Stimulated activated CD4-positive, alpha-beta T cell treated with anti-CD3 and anti-CD28 coated beads, Interleukin-2, amount 100 ng/mL, for 48 hours (primary cell): ENCODE data around the gene ITGAV.

ENCODE experiments used
- DNase-seq, 2 donors: peaks; one replicate each; pipeline ENCODE4 v3.0.0-alpha.2; 2020

The ITGAV gene

DNA sequence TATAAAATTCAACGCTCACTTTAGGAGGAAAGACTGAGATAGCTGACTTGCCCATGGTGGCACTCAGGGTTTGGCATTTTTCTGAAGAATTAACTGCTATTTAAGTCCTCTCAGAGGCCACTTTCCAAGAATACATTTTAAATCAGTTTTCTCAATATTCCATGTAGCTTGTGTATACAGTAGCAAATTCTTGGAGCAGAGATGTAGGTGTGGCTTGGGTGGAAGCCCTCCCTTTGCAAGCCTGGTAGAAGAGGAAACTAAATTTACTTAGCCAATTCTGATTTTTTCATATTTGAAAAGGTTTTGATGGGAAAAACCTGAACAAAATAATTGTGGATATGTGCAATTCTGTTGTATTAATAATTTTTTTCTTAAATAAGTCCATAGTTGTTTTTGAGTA is 14.0 kb upstream of the ITGAV start:
- no peak for DNase-seq

DNA sequence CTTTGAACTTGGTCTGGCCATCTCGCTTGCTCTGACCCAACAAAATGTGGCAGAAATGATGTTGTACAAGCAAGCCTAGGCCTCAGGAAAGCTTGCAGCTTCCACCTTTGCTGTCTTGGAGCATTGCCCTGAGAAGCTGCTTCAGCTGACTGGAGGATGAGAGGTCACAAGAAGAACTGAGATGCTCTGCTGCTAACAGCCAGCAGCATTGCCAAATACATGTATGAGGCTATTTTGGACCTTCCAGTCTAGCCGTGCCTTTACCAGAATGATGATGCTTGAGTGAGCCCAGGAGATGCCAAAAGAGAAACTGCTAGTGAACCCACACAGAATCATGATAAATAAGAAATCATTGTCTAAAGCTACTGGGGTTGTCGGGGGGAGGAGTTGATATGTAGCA is 13.2 kb upstream of the ITGAV start:
- no peak for DNase-seq

DNA sequence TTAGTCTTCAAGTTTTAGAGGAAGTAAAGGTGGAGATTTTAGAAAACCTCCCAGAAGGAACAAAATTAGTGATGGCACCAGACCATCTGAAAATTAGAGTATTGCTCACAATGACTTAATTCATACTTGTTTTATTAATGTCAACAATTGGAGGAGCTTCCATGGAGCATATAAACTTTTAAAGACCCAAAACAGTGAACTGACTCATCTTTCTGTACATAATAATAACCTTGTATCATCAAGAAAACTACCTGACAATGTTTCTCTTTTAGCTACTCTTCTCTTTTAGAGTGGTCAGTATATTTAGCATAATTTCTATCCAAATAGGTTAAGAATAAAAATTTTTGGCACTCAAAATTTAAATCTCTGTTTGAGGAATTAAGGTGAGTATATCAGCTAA is 7.2 kb upstream of the ITGAV start:
- DNase-seq, result no peak

DNA sequence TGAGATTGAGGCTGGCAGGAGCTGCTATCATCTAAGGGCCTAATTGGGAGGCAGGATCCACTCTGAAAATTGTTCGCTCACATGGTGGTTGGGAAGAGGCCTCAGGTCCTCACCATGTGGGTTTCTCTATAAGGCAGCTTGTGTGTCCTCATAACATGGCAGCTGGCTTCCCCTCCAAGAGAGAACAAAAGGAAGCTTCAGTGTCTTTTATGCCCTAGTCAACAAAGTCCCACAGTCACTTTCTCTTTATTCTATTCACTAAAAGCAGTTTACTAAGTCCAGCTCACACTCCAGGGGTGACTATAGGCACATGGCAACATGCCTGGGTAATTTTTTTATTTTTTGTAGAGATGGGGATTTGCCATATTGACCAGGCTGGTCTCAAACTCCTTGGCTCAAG is 5.8 kb upstream of the ITGAV start:
- no peak for DNase-seq

DNA sequence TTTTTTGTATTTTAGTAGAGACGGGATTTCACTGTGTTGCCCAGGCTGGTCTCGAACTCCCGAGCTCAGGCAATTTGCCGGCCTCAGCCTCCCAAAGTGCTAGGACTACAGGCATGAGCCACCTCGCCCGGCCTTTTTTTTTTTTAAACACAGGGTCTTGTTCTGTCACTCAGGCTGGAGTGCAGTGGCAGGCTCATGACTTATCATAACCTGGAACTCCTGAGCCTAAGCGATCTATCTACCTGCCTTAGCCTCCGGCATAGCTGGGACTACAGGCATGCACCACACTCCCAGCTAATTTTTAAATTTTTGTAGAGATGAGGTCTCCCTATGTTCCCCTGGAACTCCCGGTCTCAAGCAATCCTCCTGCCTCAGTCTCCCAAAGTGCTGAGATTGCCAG is 1.4 kb upstream of the ITGAV start:
- no peak for DNase-seq

DNA sequence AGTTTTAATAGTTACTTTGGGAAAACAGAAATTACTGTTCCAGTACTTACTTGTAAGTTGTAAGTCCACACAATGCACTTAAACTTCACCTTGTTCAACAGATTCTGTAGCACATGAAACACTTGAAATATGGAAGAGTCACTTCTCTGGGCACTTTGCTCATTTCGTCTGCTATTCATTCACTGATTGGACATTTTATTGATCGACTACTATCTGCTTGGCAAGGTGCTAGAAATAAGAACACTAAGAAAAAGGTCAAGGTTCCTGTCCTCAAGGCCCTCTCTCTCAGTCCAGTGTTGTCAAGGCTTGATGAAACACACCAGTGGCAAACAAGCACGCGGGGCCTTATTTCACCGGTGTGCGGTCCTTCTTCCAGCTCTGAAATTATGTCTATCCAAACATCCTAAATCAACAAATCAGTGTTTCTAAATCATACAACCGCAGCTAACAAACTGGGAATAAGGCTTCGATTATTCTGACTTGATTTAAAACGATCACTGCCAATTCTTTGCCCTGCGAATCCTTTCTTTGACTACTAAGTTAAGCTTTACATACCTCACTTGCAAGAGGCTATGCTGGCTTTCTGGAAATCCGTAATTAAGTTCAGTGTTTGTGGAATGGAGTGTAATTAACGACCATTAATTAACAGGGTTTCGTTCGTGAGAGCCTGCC is 780 bp upstream of the ITGAV start:
- no peak for DNase-seq

DNA sequence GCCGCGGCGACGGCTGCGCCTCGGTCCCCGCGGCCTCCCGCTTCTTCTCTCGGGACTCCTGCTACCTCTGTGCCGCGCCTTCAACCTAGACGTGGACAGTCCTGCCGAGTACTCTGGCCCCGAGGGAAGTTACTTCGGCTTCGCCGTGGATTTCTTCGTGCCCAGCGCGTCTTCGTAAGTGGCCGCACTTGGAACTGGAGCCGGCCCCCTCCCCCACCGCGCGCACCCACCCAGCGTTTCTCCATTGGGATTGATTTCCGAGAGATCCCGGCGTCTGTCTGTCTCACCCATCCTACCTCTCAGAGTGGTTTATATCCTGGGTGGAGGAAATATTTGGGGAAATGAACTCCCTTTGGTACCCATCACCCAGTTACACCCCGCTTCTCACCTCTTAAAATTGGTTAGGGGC is 498 bp downstream of the ITGAV start:
- DNase-seq, result no peak

DNA sequence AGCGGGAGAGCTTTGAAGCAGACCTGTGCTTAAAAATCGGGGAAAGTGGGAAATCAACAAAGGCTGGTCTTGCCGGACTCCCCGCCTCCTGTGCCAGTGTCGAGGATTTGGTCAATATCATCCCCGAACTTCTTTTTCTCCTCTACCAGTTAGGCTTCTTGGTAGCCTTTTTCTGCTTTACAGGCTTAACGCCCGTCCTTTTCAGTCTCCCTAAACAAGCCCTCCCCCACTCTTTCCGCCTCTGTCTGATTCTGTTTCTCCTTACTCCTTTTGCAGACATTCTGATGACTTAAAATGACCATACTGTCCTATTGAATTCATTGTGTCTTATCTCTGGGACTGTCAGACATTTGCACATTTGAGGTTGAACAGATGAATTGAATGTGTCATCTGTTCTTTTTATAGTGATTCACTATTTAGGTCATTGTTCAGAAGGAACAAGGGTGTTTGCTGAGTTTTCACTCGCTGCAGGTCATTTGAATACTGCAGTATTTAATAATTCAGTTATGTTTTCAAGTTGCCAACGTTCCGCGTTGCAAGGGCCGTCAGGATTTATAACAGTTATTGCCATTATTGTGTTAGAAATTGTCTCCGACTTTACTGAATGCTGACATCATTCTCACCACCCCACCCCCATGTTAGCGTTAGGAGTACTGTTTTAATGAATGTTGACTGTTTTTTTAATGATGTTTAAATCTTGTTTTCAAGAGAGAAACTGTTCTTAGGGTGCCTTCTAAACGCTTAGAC is 1.1 kb downstream of the ITGAV start:
- DNase-seq, result no peak

DNA sequence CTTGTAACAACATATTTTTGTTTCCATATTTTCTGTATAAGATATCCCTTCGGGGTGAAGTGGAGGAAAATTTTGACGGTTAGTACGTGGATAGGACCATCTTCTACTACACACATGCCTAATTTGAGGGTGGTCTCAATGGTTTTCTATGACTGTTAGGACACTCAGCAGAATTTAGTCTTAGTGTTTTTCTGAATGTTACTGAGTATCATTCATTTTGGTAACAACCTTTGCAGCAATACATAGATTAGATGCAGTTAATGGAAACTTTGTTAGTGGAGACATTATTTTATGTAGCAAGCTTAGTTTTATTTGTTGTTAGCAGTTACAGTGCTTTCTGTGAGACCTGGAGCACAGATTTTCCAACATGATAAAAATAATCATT is 1.6 kb downstream of the ITGAV start:
- no peak for DNase-seq

DNA sequence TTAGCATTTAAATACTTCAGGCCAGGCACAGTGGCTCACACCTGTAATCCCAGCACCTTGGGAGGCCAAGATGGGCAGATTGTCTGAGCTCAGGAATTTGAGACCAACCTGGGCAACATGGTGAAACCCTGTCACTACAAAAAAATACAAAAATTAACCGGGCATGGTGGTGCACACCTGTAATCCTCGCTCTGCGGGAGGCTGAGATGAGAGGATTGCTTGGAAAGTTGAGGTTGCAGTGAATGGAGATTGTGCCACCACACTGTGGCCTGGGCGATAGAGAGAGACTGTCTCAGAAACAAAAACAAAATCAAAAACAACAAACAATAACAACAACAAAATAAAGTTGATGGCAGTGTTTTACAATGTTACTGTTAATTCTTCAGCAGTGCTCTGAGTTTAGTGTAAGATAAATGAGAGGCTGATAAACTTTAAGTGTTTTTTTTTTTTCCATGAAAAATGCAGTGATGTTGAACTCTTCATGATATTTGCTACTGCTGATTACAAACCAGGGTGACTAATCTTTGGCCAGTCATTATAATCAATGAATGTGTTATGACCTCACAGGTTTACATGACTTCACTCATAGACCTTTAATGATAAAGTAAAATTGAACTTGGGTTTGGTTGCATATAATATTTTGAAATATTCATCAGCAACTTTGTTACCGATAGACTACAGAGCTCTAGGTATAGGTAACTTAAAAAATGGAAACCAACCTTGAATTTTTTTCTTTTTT is 2.5 kb downstream of the ITGAV start:
- DNase-seq, result no peak

DNA sequence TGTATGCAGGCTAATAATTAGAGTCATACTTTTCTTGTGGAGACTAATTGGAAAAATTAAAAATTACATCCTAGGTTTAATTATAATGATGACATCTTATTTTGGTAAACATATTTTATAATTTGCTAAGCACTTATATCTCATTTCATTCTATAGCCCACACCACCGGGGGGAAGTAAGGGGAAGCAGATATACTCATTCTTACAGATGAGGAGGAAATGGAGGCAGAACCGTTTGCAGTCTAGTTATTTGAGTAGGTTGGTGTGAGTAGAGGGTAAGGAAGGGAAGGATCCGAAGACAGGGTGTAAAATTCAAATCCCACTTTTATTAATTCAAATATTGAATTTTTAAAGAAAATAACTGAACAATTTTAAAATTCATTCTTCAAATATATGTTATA is 3.7 kb downstream of the ITGAV start:
- no peak for DNase-seq

DNA sequence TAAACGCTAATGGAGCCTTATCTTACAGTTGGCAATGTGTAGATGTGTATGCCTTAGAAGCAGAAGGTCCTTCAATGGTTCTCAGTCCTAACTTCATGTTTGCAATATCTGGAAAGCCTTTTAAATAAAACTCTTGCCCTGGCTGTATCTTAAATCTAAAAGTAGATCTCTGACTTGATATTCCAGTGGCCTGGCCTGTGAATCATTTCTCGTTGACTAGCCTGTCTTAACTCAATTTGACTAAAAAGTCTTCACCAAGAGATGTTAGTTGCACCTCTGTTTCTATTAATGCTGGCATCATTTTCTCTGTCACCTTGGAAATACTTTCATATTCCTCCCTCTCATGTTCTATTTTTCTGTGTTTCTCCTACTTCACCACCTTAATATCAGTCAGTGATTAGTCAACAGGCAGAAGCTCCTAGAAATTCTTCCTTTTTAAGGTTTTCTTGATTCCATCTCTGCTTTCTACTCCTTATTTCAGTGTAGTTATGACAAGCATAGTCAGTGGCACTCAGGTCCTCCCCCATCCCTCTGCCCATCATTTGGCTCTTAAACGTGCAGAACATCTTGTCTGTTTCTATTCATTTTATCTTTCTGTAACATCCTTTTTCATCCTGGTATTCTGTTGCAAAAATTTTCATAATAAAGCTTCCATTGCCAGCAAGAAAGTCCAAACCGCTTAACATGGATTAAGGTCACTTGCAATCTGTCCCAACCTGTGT is 4.3 kb downstream of the ITGAV start:
- no peak for DNase-seq

DNA sequence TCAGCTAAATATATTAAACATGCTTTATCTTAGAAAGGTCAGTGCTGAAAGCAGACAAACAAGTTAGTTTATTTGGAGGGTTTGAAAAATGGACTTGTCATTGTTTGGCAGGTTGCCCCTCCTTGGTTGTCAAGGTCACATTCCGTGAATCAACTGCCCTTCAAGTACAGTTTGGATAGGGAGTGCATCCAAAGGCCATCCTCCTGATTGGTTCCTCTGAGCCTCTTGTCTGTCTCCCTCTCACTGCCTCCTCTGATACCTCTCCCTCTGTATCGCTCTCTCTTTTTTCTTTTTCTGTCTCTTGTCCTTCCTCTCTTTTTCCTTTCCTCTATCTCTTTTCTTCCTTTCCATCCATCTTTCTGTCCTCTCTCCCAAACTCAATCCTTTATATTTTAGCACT is 5.4 kb downstream of the ITGAV start:
- no peak for DNase-seq

DNA sequence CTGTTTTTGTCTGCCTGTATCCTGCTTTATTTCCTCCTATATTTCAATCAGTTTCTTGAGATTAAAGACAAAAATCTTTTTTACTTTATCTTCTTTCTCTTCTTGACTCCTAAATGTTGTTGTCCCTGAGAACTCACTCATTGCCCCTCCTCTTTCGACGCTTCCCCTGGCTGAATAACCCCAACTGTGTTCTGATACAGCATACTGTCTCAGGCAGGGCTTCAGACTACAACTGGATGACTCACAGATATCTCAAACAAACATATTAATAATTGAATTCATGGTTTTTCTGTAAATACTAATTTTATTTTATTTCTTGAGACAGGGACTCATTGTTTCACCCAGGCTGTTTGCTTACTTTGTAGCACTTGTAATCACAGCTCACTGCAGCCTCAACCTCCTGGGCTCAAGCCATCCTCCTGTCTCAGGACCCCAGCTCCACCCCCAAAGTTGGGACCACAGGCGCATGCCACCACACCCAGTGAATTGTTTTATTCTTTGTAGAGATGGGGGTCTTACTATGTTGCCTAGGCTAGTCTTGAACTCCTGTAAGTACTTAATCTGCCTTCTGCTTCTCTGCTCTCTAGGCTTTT is 9.4 kb downstream of the ITGAV start:
- DNase-seq, result no peak

DNA sequence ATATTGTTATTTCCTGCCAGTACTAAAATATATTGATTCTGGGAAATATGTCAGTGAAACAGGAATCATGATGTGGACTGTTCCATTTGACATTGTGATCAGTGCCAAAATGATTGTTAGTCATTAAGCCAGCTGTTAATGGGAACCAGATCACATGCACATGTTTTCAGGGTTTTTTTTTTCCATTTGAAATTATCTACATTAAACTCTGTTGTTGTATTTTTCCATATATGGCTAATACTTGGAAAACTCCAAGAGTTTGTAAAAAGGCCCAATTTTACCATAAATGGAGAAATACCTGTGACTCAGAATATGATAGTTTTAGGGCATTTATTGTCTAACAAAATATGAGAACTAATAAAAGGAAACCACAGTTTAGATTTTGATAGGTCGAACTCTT is 13.4 kb downstream of the ITGAV start:
- DNase-seq, result no peak

DNA sequence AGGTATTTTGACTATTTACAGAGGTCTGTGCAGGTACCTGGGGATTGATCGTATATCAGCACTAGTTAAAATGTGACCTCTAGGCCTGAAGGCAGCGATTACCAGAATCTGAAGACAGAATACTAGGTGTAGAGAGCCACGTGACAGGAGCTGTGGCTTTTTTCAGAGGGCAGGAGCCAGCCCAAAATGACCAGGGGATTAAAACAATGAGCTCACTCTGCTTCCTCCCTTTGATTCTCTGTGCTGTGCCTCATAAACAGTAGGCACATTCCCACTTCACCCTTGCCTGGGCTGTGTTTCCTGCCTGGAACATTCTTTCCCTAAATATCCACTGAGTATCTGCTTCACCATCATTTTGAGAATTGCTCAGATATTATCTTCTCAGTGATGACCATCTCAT is 15.2 kb downstream of the ITGAV start:
- no peak for DNase-seq

DNA sequence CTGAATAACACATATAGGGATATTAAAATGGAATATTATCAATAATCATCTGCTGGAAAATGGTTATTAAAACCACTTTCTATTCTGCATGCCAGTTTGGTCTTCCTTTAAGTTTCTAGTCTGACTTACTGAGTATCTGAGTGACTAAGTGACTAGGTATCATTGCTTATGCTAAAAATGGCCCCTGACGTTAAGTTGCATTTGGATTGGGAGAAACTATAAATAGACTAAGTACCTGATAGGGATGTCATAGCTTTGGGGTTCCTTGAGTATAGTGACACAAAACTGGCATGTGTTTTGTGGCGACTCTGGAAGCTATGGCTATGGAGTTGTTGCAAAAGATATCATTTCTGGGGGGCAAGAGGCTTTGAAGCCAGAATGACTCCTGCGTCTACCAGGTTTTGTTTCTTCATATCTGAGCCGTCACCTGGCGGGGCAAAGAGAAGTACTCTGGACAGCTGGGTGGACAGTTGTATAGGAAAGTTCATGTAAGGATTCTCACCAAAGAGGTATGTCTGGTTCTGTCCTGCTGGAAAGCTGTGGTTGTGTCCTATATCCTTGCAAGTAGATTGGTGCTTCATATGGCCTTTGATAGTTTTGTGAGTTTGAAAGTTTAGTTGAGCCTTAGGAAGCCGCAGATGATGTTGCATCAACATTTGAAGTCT is 17.9 kb downstream of the ITGAV start:
- DNase-seq, result no peak

DNA sequence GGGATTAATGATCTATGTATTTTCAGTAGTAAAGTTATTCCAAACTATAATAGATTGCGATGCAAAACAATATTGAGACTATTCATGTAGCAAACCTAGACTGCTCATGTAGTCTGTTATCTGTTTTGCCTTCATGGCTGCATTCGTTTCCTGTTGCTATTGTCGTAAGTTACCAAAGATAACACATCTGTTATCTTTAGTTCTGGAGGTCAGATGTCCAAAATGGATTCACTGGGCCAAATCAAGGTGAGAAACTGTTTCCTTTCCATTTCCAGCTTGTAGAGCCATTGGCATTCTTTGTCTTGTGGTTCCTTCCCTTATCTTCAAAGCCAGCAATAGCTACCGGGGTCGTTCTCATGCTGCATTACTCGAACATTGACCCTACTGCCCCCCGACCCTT is 20.9 kb downstream of the ITGAV start:
- no peak for DNase-seq

DNA sequence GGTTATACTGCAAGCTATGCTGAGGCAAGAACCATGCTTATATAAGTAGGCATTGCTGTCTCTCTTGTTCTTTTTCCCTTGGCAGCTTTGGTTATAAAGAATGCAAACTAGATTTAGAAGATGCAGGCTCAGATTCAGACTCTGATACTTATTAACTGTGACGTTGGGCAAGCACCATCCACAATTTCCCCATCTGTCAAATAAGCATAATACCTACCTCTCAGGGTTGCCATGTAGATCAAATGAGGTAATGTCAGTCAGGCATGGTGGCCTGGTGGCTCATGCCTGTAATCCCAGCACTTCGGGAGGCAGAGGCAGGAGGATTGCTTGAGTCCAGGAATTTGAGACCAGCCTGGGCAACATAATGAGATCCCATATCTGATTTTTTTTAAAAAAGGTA is 21.7 kb downstream of the ITGAV start:
- no peak for DNase-seq

DNA sequence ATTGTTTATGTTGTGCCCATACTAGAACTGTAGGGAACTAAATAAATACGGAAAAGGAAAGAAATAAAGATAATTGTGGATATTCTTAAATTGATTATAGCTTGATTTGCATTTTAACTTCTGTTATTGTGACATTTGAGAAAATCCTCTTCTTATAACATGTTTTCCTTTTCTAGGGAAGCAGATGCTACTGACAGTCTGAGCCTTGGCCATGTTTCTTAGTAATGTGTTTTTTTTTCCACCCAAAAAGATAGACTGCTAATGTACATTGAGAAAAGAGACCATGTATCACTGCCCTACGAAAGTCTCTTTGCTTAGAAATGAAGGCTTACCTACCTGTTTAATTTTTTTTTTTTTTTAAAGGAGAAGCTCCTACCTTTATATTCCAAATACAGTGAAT is 22.2 kb downstream of the ITGAV start:
- no peak for DNase-seq

DNA sequence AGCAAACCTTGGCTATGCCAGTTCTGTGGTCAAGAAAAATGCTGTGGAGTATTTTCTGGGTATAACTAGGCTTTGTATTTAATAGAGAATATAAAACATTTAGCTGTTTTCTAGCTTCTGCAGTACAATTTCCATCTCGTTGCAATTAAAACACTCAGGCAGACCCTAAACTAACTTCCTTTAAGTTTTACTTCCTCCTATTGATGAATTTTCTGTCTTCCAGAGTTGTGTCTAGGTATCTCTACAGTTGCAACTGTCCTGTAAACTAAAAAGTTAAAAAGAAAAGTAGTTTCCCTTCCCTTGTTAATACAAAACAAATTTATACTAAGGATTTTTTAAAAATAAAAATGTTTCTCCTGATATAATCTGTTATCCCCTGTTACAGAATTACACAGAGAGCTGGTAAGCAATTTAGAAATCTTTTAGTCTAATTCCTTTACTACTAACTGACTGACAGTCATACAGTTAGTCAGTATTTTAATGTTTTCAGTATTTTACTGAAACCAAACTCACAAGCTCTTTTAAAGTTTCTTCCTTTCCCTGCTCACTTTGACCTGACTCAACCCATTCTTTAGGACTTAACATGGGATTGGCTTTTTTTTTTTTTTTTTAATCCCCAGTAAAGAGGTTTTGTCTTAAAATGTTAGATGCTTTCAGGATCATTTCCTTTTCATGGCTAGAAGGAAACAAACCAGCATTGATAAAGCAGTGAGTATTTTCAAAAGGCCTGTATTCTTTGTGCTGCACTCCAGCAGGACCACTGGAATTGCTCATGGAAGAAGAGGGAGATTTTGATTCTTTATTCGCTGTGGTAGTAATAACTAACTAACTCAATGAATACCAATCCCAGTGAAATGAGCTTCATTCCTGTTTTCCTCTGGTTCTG is 22.9 kb downstream of the ITGAV start:
- DNase-seq, result no peak

DNA sequence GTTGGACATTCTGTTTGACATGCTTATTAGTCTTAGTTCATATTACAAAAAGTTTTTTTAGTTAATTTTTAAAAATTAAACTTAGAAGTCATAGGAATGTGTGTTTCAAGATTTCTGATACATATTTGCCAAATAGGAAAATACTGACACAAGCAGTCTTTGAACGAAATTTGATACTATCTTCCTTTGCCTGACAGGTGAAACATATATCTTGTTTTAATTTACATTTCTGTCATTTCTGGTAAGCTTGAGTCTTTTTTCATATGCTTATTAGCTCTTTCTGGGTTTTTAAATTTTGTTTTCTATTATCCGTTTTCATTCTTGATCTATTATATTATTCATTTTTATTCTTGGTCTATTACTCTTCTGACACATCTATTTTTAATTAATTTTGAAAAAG is 24.5 kb downstream of the ITGAV start:
- DNase-seq, result no peak
